HepG2 (cell line): Measurements from ENCODE around the gene RBM18. TPM values are rescaled to one million over a fixed set of nuclear protein-coding genes. Genes with fewer than 3 reads are reported as not detected.

Source experiments
- AFF4 ChIP-seq: sonication (generic); formaldehyde crosslinking; IDR thresholded peaks from 2 replicates; pipeline ENCODE4 v1.4.0; 2020; ENCODE audit warnings: missing genetic modification reagents
- ATF1 ChIP-seq: IDR thresholded peaks from 2 replicates; pipeline ENCODE4 v1.6.1; 2016; ENCODE audit warnings: mild to moderate bottlenecking, control low read depth
- GRHL1 ChIP-seq: sonication (generic); formaldehyde crosslinking; conservative IDR thresholded peaks from 2 replicates; pipeline ENCODE4 v1.8.0; 2022; ENCODE audit warnings: missing genetic modification reagents
- HDAC6 ChIP-seq: fragments of 200-600 bp; sonication (generic); IDR thresholded peaks from 2 replicates; pipeline ENCODE4 v1.7.0; 2017; ENCODE audit warnings: mild to moderate bottlenecking, antibody characterized with exemption, low read length, low read depth
- HMGXB3 ChIP-seq: sonication (generic); formaldehyde crosslinking; IDR thresholded peaks from 2 replicates; pipeline ENCODE4 v1.4.0; 2020; ENCODE audit warnings: missing genetic modification reagents, borderline replicate concordance
- JUND ChIP-seq: sonication (generic); formaldehyde crosslinking; IDR thresholded peaks from 2 replicates; pipeline ENCODE4 v1.8.0; 2022; ENCODE audit warnings: mild to moderate bottlenecking, missing genetic modification reagents
- NFIB ChIP-seq: sonication (generic); formaldehyde crosslinking; IDR thresholded peaks from 2 replicates; pipeline ENCODE4 v1.9.0; 2021; ENCODE audit warnings: missing genetic modification reagents, mild to moderate bottlenecking, borderline replicate concordance
- PHF20 ChIP-seq: sonication (generic); formaldehyde crosslinking; IDR thresholded peaks from 2 replicates; pipeline ENCODE4 v1.5.0; 2020; ENCODE audit warnings: mild to moderate bottlenecking, missing genetic modification reagents
- TBX2 ChIP-seq: sonication (generic); formaldehyde crosslinking; IDR thresholded peaks from 2 replicates; pipeline ENCODE4 v1.5.0; 2020; ENCODE audit warnings: missing genetic modification reagents, mild to moderate bottlenecking, borderline replicate concordance
- ZBTB46 ChIP-seq: sonication (generic); formaldehyde crosslinking; IDR thresholded peaks from 2 replicates; pipeline ENCODE4 v1.4.0; 2020; ENCODE audit warnings: mild to moderate bottlenecking, missing genetic modification reagents, borderline replicate concordance
- ZMAT3 ChIP-seq: sonication (generic); formaldehyde crosslinking; conservative IDR thresholded peaks from 2 replicates; pipeline ENCODE4 v1.7.0; 2021; ENCODE audit warnings: missing genetic modification reagents
- ZNF282 ChIP-seq: fragments of 450-650 bp; IDR thresholded peaks from 2 replicates; pipeline ENCODE4 v1.6.1; 2018; ENCODE audit not compliant: partially characterized antibody
- ZNF430 ChIP-seq: sonication (generic); formaldehyde crosslinking; IDR thresholded peaks from 2 replicates; pipeline ENCODE4 v1.9.0; 2021; ENCODE audit warnings: mild to moderate bottlenecking, missing genetic modification reagents
- ZNF530 ChIP-seq: sonication (generic); formaldehyde crosslinking; IDR thresholded peaks from 2 replicates; pipeline ENCODE4 v1.5.0; 2020; ENCODE audit warnings: low read depth, mild to moderate bottlenecking, missing genetic modification reagents
- ZSCAN21 ChIP-seq: sonication (generic); formaldehyde crosslinking; IDR thresholded peaks from 2 replicates; pipeline ENCODE4 v1.8.0; 2022; ENCODE audit warnings: mild to moderate bottlenecking, missing genetic modification reagents, moderate library complexity, borderline replicate concordance
- polyA plus RNA-seq, 8 experiments: library from polyadenylated mRNA; depleted of rRNA in 3 of 8; stranded (reverse) in 7 of 8; unstranded in 1 of 8; fragments of >200 nt; fragmentation: Illumina TruSeq in 4 of 8; extraction: Trizol in 4 of 8; gene quantifications; 2 replicates each; pipeline versions ENCODE4 v1.2.1 to v1.2.3, GENCODE V29; 2011 to 2016; ENCODE audit warnings: low read depth in 4 of 8, missing spikeins in 1 of 8, mixed read lengths in 1 of 8; ENCODE audit not compliant: insufficient read depth in 1 of 8
- total RNA-seq, 5 experiments: library from RNA; depleted of rRNA; stranded (reverse); fragments of >200 nt; fragmentation: Illumina TruSeq; extraction: Trizol; gene quantifications; 2 replicates each; pipeline ENCODE4 v1.2.3, GENCODE V29; 2016; ENCODE audit warnings: low read depth in 1 of 5

Gene RBM18
- total and polyA plus RNA-seq, 2 of the 13 experiments (the other 11 are each of a cell fraction or from before 2014, with no cell fraction given) = 12.6 to 16.6 TPM

GRCh38 chr9:122213589-122214413 lies 50.8 kb downstream of the RBM18 start (continued):
- TF ChIP-seq HMGXB3 (CRISPR knock-in tag) (no peak), NFIB (CRISPR knock-in tag) (0 out of 2 replicates have a peak, but pooled peaks have one; percentile 17), JUND (CRISPR knock-in tag) (no peak), ZBTB46 (CRISPR knock-in tag) (no peak), ZMAT3 (CRISPR knock-in tag) (no peak), PHF20 (CRISPR knock-in tag) (peak; percentile 54), ATF1 (CRISPR knock-in tag) (no peak), ZNF282 (no peak), ZSCAN21 (CRISPR knock-in tag) (peak; percentile 69; the same call in 1 of the 2 replicates), ZNF430 (peak; percentile 34; the same call in 1 of the 2 replicates), TBX2 (CRISPR knock-in tag) (peak; percentile 60), ZNF530 (CRISPR knock-in tag) (no peak), HDAC6 (no peak), AFF4 (CRISPR knock-in tag) (no peak), GRHL1 (CRISPR knock-in tag) (no peak)
